H1 (cell line): Measurements from ENCODE around the gene NFKBIE. TPM values are rescaled to one million over a fixed set of nuclear protein-coding genes. Genes with fewer than 3 reads are reported as not detected.
A peak's percentile ranks its signal among the peaks of the same experiment; 100 is the strongest.

Experiments used
- CTCF ChIA-PET: fragments of 300-600 bp; sonication (Branson Sonifier 250); formaldehyde crosslinking; loops from one replicate; lab custom pipeline; 2021; ENCODE audit not compliant: partially characterized antibody; lab: Charles Lee
- POLR2A ChIA-PET: fragments of 300-600 bp; sonication (Branson Sonifier 250); formaldehyde crosslinking; loops from one replicate; lab custom pipeline; 2021; ENCODE audit warnings: inconsistent platforms; ENCODE audit not compliant: partially characterized antibody; lab: Charles Lee
- DNase-seq, 2 experiments: peaks; one replicate each; pipeline versions ENCODE4 v3.0.0 to v3.0.0-alpha.2; 2010 to 2022; ENCODE audit warnings: low spot score in 2 of 2, low read depth in 1 of 2, mixed read lengths in 1 of 2
- FAIRE-seq: peaks from 2 replicates; lab custom pipeline; 2011; peaks lifted over from hg19 to GRCh38; lab: Jason Lieb, UNC
- H2AFZ ChIP-seq: 2 replicates; pipeline ENCODE4 v1.8.1; 2012; ENCODE audit warnings: low read length, inconsistent platforms
- H2AK5ac ChIP-seq: 2 replicates; pipeline ENCODE4 v1.6.1; 2013; ENCODE audit warnings: low read depth, low read length
- H2BK120ac ChIP-seq: replicated peaks from 2 replicates; pipeline ENCODE3; 2013; ENCODE audit warnings: low read depth, low read length, inconsistent platforms
- H2BK12ac ChIP-seq: 2 replicates; pipeline ENCODE4 v1.6.1; 2013; ENCODE audit warnings: low read depth, low read length
- H2BK15ac ChIP-seq: 2 replicates; pipeline ENCODE4 v1.6.1; 2013; ENCODE audit warnings: low read length
- H2BK20ac ChIP-seq: 2 replicates; pipeline ENCODE4 v1.6.1; 2013; ENCODE audit warnings: low read length
- H2BK5ac ChIP-seq: 2 replicates; pipeline ENCODE4 v1.6.1; 2013; ENCODE audit warnings: low read depth, low read length
- H3K14ac ChIP-seq: 2 replicates; pipeline ENCODE4 v1.6.1; 2013; ENCODE audit warnings: inconsistent platforms; ENCODE audit not compliant: insufficient read length
- H3K18ac ChIP-seq: 2 replicates; pipeline ENCODE4 v1.6.1; 2013; ENCODE audit warnings: low read length; ENCODE audit errors: extremely low read depth
- H3K23ac ChIP-seq: 2 replicates; pipeline ENCODE4 v1.6.1; 2013; ENCODE audit warnings: inconsistent platforms; ENCODE audit not compliant: insufficient read length
- H3K23me2 ChIP-seq: 2 replicates; pipeline ENCODE4 v1.6.1; 2013; ENCODE audit warnings: low read depth, low read length
- H3K27ac ChIP-seq: 2 replicates; pipeline ENCODE4 v1.6.1; 2011; ENCODE audit warnings: low read depth, low read length, inconsistent platforms
- H3K27me3 ChIP-seq, 4 experiments: replicated peaks in 1 of 4; 1 replicate in 1 of 4; 2 replicates in 3 of 4; pipeline versions ENCODE4 v1.6.1 to v1.8.1; 2011 to 2013; ENCODE audit warnings: low read length in 3 of 4, mild to moderate bottlenecking in 3 of 4, inconsistent platforms in 2 of 4, mixed read lengths in 2 of 4, moderate library complexity in 1 of 4; ENCODE audit not compliant: control insufficient read depth in 3 of 4, insufficient read depth in 3 of 4; ENCODE audit errors: extremely low read depth in 1 of 4
- H3K36me3 ChIP-seq, 4 experiments: 2 replicates each; pipeline versions ENCODE4 v1.6.1 to v1.8.1; 2011 to 2013; ENCODE audit warnings: mild to moderate bottlenecking in 4 of 4, low read length in 3 of 4, moderate library complexity in 2 of 4, control low read depth in 1 of 4, inconsistent platforms in 1 of 4; ENCODE audit not compliant: insufficient read depth in 4 of 4, control insufficient read depth in 2 of 4
- H3K4ac ChIP-seq: replicated peaks from 2 replicates; pipeline ENCODE3; 2013; ENCODE audit warnings: low read length, low read depth, mixed read lengths, inconsistent platforms; ENCODE audit not compliant: insufficient read length
- H3K4me1 ChIP-seq, 4 experiments: replicated peaks in 1 of 4; 1 replicate in 1 of 4; 2 replicates in 3 of 4; pipeline versions ENCODE4 v1.6.1 to v1.8.1; 2011 to 2013; ENCODE audit warnings: low read length in 3 of 4, inconsistent platforms in 2 of 4, mixed read lengths in 1 of 4; ENCODE audit not compliant: insufficient read depth in 4 of 4, control insufficient read depth in 3 of 4
- H3K4me2 ChIP-seq, 2 experiments: 2 replicates each; pipeline versions ENCODE4 v1.6.1 to v1.8.1; 2011 to 2013; ENCODE audit warnings: low read depth in 2 of 2, low read length in 2 of 2, control low read depth in 1 of 2, inconsistent platforms in 1 of 2, mild to moderate bottlenecking in 1 of 2; ENCODE audit not compliant: insufficient read depth in 1 of 2
- H3K4me3 ChIP-seq, 4 experiments: fragments of 200-600, 300-600 bp in 1 of 4; sonication (generic), shearing (Covaris generic), sonication (Bioruptor Twin) in 1 of 4; 2 replicates each; pipeline versions ENCODE4 v1.5.1 to v1.8.1; 2011 to 2016; ENCODE audit warnings: low read length in 4 of 4, low read depth in 3 of 4, control low read depth in 2 of 4, inconsistent platforms in 2 of 4, mild to moderate bottlenecking in 2 of 4, mixed read lengths in 1 of 4, moderate library complexity in 1 of 4; ENCODE audit not compliant: insufficient read depth in 2 of 4; ENCODE audit errors: extremely low read depth in 1 of 4
- H3K56ac ChIP-seq: replicated peaks from 2 replicates; pipeline ENCODE3; 2013; ENCODE audit warnings: low read depth, mild to moderate bottlenecking, mixed read lengths, low read length, inconsistent platforms; ENCODE audit not compliant: insufficient read length
- H3K79me1 ChIP-seq: 2 replicates; pipeline ENCODE4 v1.6.1; 2013; ENCODE audit warnings: low read depth, low read length, control low read depth
- H3K79me2 ChIP-seq, 2 experiments: 2 replicates each; pipeline versions ENCODE4 v1.6.1 to v1.8.1; 2012 to 2013; ENCODE audit warnings: low read length in 2 of 2, mild to moderate bottlenecking in 2 of 2, inconsistent platforms in 1 of 2; ENCODE audit not compliant: insufficient read depth in 2 of 2, control insufficient read depth in 1 of 2
- H3K9ac ChIP-seq, 4 experiments: replicated peaks in 1 of 4; 1 replicate in 1 of 4; 2 replicates in 3 of 4; pipeline versions ENCODE4 v1.6.1 to v1.8.1; 2011 to 2013; ENCODE audit warnings: low read depth in 3 of 4, low read length in 3 of 4, control low read depth in 2 of 4, mild to moderate bottlenecking in 2 of 4, moderate library complexity in 2 of 4, inconsistent platforms in 1 of 4; ENCODE audit errors: extremely low read depth in 1 of 4
- H3K9me3 ChIP-seq, 2 experiments: 2 replicates each; pipeline versions ENCODE4 v1.6.1 to v1.8.1; 2012 to 2013; ENCODE audit warnings: mild to moderate bottlenecking in 2 of 2, moderate library complexity in 2 of 2, control low read depth in 1 of 2, inconsistent platforms in 1 of 2, low read depth in 1 of 2, low read length in 1 of 2, mixed read lengths in 1 of 2; ENCODE audit not compliant: insufficient read depth in 2 of 2
- H4K20me1 ChIP-seq, 2 experiments: replicated peaks in 1 of 2; 2 replicates each; pipeline versions ENCODE3 to v1.8.1; 2011 to 2013; ENCODE audit warnings: inconsistent platforms in 2 of 2, low read length in 2 of 2, mild to moderate bottlenecking in 1 of 2; ENCODE audit not compliant: insufficient read depth in 2 of 2, control insufficient read depth in 1 of 2
- H4K5ac ChIP-seq: 2 replicates; pipeline ENCODE4 v1.6.1; 2013; ENCODE audit warnings: low read length, low read depth, mixed read lengths, inconsistent platforms; ENCODE audit not compliant: insufficient read length
- H4K8ac ChIP-seq: 2 replicates; pipeline ENCODE4 v1.8.0; 2013; ENCODE audit warnings: mild to moderate bottlenecking, moderate library complexity, low read length, inconsistent platforms; ENCODE audit not compliant: insufficient read depth; ENCODE audit errors: extremely low read depth
- H4K91ac ChIP-seq: replicated peaks from 2 replicates; pipeline ENCODE3; 2013; ENCODE audit warnings: low read length, mixed read lengths, inconsistent platforms; ENCODE audit not compliant: insufficient read length
- BACH1 ChIP-seq: IDR thresholded peaks from 2 replicates; pipeline ENCODE4 v1.6.1; 2012; ENCODE audit warnings: low read length, improper control_type of control experiment
- EP300 ChIP-seq, 2 experiments: IDR thresholded peaks; 1 replicate in 1 of 2; 2 replicates in 1 of 2; pipeline ENCODE4 v1.6.1; 2011 to 2012; ENCODE audit warnings: low read depth in 2 of 2, low read length in 2 of 2, mild to moderate bottlenecking in 2 of 2, borderline replicate concordance in 1 of 2, inconsistent platforms in 1 of 2, moderate library complexity in 1 of 2
- FOSL1 ChIP-seq: IDR thresholded peaks from 2 replicates; pipeline ENCODE4 v1.6.1; 2011; ENCODE audit warnings: mild to moderate bottlenecking, low read depth, low read length, moderate library complexity; ENCODE audit not compliant: insufficient read depth
- KDM5A ChIP-seq: fragments of 200-600 bp; IDR thresholded peaks from 2 replicates; pipeline ENCODE4 v1.7.1; 2012; ENCODE audit warnings: mild to moderate bottlenecking, low read length, inconsistent platforms, mixed read lengths
- TAF1 ChIP-seq: IDR thresholded peaks from 2 replicates; pipeline ENCODE4 v1.6.1; 2011; ENCODE audit warnings: mild to moderate bottlenecking, low read depth, low read length
- TAF7 ChIP-seq: optimal IDR thresholded peaks from 2 replicates; pipeline ENCODE3; 2011; ENCODE audit warnings: low read depth, mild to moderate bottlenecking, inconsistent platforms, low read length, moderate library complexity, borderline replicate concordance
- WGBS, 2 experiments: shearing (Covaris generic) in 1 of 2; methylation state at CpG; one replicate each; pipeline versions ENCODE4 v1.1.6 to v1.1.7; 2013 to 2015; ENCODE audit warnings: low lambda C conversion rate in 2 of 2, mixed read lengths in 2 of 2, inconsistent platforms in 1 of 2, low coverage in 1 of 2, missing lambda C conversion rate in 1 of 2; ENCODE audit not compliant: insufficient replicate concordance in 2 of 2, insufficient coverage in 1 of 2, insufficient read length in 1 of 2; ENCODE audit errors: extremely low coverage in 1 of 2, missing lambda C conversion rate in 1 of 2; 5-methylcytosine and 5-hydroxymethylcytosine counted together
- polyA plus RNA-seq, 7 experiments: library from polyadenylated mRNA; depleted of rRNA in 3 of 7; stranded (reverse) in 5 of 7; unstranded in 2 of 7; fragments of >200 nt in 5 of 7; fragments of 200-250 nt in 2 of 7; gene quantifications; 1 replicate in 5 of 7; 2 replicates in 1 of 7; 4 replicates in 1 of 7; pipeline versions ENCODE4 v1.2.1 to v1.2.3, GENCODE V29; 2011 to 2013; ENCODE audit warnings: missing spikeins in 2 of 7, mixed read lengths in 2 of 7
- total RNA-seq: library from RNA; stranded (reverse); fragmentation: NEBNext Ultra II Directional; extraction: Animal tissue kit (Norgen Biotek cat#: 25700); gene quantifications from 2 replicates; pipeline ENCODE4 v1.2.1, GENCODE V29; 2021

NFKBIE gene
- total and polyA plus RNA-seq, 2 of the 8 experiments (the other 6 are each of a cell fraction or from before 2014, with no cell fraction given), result 13.5 to 19.2 TPM

DNA sequence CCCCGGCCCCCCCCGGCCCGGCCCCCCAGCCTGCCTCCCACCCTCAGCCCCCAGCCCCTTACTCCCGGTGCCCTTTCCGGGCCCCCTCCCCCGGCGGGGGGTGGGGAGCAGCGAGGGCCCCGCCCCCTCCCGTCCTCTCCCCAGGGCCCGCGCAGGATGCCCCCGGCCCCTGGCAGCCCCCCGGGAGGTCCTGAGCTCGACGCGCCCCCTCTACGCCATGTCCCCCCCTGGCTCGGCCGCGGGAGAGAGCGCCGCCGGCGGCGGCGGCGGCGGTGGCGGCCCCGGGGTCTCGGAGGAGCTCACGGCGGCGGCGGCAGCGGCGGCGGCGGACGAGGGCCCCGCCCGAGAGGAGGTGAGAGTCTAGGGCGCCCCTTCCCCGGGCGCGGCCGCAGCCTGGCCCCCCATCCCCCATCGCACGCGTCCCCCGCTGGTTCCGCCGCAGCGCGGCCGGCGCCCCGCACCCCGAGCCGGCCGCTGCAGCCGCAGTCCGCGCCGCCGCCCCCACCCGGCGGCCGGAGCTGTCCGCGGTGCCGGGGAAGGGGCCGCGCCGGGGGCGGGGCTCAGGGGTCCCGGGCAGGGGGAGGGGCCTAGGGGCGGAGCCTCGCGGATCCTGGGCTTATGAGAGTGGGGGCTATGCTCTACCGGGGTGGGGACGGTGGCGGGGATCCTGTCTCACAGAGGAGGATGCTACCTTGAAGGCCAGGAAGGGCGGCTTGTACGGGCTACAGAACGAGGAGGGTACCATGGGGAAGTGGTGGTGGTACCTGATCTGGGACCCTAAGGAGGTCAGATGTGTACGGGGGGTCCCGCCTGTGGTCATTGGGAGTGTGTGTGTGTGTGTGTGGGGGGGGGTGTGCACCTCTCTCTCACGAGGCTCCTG, 5.4 kb upstream of the NFKBIE start:
- no peak overlapping the region for H2BK15ac ChIP-seq
- no peaks in the 10 kb centered on the region for H3K9me3 ChIP-seq
- H2BK120ac ChIP-seq, result no peak overlapping the region
- no peak overlapping the region for H3K23ac ChIP-seq
- peaks cover 0 to 9% (median 3%) of the 10 kb centered on the region in 4 experiments; a peak in 4 of 8 replicates for H3K36me3 ChIP-seq
- H3K9ac ChIP-seq, result no peak overlapping the region
- no peak overlapping the region for H3K4ac ChIP-seq
- peak in 1 of 2 experiments; percentile 90 for DNase-seq
- POLR2A ChIA-PET, result interaction anchor here (1.0 to 12.0 kb wide), 10 partner anchors 9 to 59 kb away, joined by 3 to 138 read pairs (median 7); partner anchors contain the start of genes AARS2, HSP90AB1 and SLC35B2
- H3K56ac ChIP-seq, result no peak overlapping the region
- TF ChIP-seq EP300 (IDR thresholded peaks at IDR 0.05; ENCODE audit: borderline replicate concordance in 1 of 2, low read depth in 2 of 2, low read length in 2 of 2), result no peak
- TF ChIP-seq BACH1, result no peak
- TF ChIP-seq TAF7, result no peak
- TF ChIP-seq FOSL1, result no peak
- peak; percentile 25; the same call in 1 of the 2 replicates for TF ChIP-seq TAF1
- no peak for TF ChIP-seq KDM5A
- CTCF ChIA-PET, result interaction anchor here (0.6 to 19.0 kb wide), 9 partner anchors 13 to 812 kb away, joined by 3 to 330 read pairs (median 4); partner anchors contain the start of genes AARS2 and SLC35B2
- H3K79me1 ChIP-seq, result no peaks in the 10 kb centered on the region; the same call in 1 of the 2 replicates
- H3K23me2 ChIP-seq, result peaks cover 6% of the 10 kb centered on the region; the same call in 1 of the 2 replicates
- H4K91ac ChIP-seq, result no peak overlapping the region
- no peak overlapping the region for H4K5ac ChIP-seq
- no peak for FAIRE-seq
- WGBS, 2 experiments, result 0% methylated on average over 6 of the region's 90 CpGs; no CpG with 5 or more reads in 1 of the 2 experiments
- H4K20me1 ChIP-seq, result peaks cover 0 to 3% of the 10 kb centered on the region in 2 experiments
- H3K4me3 ChIP-seq, result peak overlapping the region; percentile 33 to 60 (median 46)
- peak overlapping the region; percentile 74 to 82 for H3K4me2 ChIP-seq
- no peak overlapping the region for H2BK20ac ChIP-seq
- peaks cover 12 to 33% (median 14%) of the 10 kb centered on the region in 4 experiments for H3K4me1 ChIP-seq
- no peak overlapping the region for H3K14ac ChIP-seq
- H3K27ac ChIP-seq, result no peak overlapping the region
- H2AFZ ChIP-seq, result no peak overlapping the region
- no peak overlapping the region for H2AK5ac ChIP-seq
- H3K18ac ChIP-seq, result no peak overlapping the region; the same call in 1 of the 2 replicates
- H3K79me2 ChIP-seq, result no peaks in the 10 kb centered on the region
- no peak overlapping the region; the same call in 1 of the 2 replicates for H2BK12ac ChIP-seq
- peaks cover 0 to 3% (median 1%) of the 10 kb centered on the region in 4 experiments; a peak in 2 of 7 replicates for H3K27me3 ChIP-seq
- 0 out of 2 replicates have a peak overlapping the region, but pooled peaks have one; percentile 4 for H2BK5ac ChIP-seq
- no peak overlapping the region for H4K8ac ChIP-seq
